CD4-positive, alpha-beta T cell treated with Interleukin-1 beta for 1 hour (primary cell): ENCODE results near the gene IL1RL2.
A peak's percentile ranks its signal among the peaks of the same experiment; 100 is the strongest.

ENCODE experiments used
- DNase-seq, 2 donors: peaks; one replicate each; pipeline ENCODE4 v3.0.0-alpha.2; 2020 to 2022

IL1RL2 gene

DNA sequence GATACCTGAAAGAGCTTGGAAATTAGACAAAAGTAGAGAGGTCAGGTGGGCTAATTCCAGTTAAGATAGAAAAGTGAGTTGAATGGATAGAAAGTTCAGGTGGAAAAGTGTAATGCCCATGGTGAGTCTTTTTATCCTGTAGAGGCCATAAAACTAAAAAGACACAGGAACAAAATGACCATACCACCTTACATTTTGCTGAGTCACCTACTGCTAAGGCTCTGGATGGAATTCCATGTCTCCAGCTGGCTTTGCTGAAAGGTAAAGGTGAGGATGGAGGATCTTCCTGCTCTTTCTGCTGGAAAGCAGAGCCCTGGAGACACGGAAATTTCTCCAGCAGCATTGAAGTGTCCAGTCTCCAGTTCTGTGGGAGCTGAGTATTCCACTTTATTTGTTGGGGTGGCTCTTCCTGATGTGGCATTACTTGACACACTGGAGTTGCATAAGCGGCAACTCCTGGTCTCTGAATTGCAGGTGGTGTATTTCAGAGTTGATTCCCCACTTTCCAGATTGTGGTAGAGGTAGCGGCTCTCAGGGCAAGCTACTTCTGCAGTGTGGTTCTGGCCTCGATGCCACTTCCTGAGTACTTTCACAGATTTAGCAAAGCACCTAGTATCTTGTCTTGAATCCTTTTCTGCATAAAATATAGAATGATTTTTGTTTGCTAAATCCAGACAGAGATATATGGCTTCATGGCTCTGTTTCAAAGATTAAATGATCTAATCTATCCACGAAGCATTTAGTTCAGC is 10.7 kb downstream of the IL1RL2 start:
- no peak for DNase-seq

DNA sequence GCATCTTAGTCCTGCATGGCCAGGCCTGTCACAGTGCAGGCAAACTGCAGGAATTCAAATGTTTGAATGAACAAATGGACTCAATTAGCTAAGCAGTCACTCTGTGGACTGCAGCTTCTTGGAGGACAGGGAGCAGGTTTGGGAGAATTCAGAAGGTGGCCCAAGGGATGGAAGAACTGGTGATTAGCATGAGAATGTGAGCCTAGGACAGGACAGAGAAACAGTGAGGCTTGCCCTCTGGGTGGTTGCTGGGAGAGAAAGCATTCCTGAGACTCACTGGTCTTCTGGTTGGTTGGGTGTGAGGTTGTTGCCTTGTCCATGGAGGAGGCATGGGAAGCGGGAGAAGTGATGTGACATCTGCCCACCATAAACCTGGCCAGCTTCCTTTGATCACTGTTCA is 13.7 kb downstream of the IL1RL2 start:
- no peak for DNase-seq

DNA sequence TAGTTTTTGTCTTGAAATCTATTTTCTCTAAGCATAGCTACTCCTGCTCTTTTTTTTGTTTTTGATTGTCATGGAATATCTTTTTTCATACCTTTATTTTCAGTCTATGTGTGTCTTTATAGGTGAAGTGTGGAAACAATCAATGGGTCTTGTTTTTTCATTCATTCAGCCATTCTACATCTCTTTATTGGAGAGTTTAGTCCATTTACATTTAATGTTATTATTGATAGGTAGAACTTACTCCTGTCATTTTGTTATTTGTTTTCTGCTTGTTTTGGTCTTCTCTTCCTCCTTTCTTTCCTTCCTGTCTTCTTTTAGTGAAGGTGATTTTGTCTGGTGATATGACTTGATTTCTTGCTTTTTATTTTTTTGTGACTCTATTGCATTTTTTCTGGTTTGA is 17.8 kb downstream of the IL1RL2 start:
- DNase-seq, result no peak

DNA sequence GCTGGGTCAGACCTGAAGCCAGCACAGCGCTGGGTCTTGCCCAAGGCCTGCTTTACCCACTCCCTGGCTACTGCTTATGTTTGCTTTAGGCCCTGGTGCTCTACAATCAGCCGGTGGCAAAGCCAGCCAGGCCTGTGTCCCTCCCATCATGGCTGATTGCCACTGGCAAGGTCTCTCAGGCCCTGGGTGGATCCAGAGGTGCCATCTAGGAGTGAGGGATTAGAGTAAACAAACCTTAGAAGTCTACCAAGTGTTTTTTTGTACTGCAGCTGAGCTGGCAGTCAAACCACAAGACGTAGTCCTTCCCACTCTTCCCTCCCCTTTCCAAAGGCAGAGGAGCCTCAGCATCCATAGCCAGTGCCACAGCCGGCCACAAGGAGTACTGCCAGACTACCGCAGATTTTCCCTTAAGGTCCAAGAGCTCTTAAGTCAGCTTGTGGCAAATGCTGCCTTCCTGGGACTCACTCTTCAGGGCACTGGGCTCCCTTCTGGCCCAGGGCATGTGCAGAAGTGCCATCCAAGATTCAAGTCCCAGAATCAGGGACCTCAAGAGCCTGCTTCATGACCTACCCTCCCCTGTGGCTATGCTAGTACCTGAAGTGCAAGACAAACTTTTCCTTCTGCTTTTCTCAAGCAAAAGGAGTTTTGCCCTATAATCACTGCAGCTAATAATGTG is 20.0 kb downstream of the IL1RL2 start:
- no peak for DNase-seq

DNA sequence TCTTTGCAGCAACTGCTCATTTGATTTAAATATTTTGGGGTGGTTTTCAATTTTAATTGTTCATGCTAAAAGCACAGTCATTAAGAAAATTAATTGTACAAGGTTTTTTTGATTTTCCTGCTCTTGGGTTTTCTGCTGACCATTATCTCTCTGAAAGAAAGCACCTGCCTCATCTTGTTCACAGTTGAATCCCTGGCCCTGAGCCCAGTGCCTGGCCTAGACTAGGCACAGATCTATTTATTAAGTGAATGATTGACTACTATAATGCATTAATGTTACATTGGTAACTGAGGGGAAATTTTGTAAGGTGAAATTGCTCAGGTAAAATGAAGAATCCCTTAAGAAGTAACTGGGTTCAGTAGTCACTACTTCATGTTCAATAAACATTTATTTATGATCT is 22.0 kb downstream of the IL1RL2 start:
- no peak for DNase-seq

DNA sequence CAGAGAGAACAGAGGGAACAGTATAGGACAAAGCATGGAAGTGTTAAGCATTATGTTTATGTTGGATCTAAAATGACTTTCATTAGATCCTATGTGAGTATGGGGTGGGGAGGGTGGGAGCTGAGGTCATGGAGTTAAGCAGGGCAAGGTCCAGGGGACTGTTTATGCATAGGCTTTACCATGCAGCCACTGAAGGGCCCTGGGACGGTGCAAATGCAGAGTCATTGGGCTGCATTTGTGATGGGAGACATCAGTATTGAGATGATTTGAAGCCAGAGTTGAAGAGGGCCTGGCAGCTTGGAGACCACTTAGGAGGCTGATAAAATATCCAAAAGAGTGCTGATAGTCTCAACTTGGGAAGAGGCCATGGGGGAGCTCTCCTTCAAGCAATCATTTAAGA is 22.7 kb downstream of the IL1RL2 start:
- no peak for DNase-seq

DNA sequence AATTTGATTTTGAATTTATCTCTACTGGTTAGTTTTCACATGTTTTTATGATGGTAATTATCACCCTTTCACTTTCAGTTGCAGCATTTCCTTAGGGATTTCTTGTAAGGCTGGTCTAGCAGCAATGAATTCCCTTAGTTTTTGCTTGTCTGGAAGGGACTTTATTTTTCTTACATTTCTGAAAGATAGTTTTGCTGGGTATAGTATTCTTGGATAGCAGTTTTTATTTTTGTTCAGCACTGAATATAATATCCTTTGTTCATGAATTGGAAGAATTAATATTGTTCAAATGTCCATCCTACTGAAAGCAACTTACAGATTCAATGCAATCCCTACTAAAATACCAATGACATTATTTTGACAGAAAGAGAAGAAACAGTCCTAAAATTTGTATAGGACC is 30.2 kb downstream of the IL1RL2 start:
- DNase-seq, result no peak

DNA sequence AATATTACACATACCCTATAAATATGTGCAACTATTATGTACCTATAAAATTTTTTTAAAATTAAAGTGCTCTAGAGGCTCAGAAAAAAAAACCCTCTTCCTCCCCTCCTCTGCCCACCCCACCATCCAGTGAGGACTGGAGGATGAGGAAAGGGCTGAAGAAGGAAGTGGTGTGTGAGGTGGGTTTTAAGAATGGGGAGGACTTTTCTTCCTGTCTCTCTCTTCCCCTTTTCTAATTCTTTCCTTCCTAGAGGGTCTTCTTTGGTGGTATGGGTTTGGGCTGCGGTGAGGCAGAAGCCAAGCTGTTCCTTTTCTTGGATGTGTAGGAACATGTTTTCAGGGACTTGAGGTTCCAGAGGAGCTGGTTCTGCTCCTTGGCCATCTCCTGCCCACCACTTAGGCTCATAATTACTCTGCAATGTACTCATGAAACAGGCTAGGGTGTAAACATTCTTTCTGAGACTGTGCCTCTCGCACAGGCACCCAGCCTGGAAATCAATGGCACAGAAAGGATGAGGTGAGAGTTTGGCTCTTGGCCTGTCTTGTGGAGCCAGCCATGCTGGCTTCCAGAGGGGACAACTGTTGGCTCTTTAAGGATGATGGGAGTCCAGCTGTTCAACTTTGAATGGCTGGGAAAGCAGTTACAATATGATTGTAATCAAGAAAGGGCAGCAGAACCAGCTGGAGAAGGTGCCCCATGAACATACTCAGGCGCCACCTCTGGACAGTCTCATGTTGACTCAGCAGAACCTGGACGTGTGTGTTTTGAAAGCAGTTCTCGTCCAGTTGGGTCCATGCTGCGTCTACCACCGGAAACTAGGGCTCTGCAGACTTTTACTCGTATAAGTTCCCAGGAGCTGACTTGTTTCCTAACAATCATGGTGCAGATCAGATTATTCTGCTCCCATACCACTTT is 38.3 kb downstream of the IL1RL2 start:
- DNase-seq, result no peak

DNA sequence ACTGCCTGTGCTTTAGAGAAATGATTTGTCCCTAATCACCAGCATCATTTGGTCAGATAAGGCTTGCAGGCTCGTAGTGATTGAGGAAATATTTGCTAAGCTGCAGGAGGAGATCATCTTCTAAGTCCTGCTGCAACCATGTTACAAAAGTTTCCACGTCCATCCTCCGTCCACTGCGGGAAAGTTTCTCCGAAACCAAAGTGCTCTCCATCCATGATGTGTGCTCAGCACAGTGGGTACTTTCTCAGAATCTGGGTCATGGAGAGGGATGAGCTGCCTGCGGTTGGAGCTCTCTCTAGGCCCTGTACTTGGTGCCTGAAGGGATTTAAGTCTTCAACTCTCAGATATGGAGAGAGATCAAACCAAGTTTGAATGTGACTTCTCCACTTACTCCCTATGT is 39.3 kb downstream of the IL1RL2 start:
- no peak for DNase-seq

DNA sequence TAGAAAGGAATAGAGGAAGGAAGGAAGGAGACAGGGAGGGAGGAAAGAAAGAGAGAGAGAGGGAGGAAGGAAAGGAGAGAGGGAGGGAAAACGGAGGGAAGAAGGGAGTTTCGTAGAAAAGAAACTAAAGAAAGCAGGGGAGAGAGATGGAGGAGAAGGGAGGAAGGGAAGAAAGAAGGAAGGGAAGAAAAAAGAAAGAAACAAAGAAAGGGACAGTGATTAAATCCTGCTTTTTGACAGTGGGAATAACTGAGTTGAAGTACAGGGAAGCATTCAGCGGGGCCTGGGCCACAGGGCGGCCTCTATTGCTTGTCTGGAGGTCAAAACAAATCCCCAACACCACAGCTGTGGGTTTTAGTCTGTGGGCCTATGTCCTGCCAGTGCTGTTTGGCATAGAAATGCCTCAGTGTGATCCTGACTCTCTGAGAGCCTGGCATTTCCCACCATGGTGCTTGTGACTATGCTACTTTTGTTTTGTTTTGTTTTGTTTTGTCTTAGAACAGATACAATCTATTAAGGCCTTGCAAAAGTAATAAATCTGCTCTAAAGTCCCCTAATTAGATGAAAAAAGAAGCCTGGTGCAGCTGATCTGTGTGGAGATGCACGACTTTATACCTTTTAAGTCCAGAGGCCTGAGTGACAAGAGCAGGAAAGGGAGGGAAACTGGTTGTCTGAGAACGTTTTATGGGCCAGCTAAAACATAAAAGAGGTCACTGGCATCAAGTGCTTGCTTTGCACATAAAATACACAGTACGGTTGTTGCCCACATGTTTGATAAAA is 40.0 kb downstream of the IL1RL2 start:
- DNase-seq, result no peak

DNA sequence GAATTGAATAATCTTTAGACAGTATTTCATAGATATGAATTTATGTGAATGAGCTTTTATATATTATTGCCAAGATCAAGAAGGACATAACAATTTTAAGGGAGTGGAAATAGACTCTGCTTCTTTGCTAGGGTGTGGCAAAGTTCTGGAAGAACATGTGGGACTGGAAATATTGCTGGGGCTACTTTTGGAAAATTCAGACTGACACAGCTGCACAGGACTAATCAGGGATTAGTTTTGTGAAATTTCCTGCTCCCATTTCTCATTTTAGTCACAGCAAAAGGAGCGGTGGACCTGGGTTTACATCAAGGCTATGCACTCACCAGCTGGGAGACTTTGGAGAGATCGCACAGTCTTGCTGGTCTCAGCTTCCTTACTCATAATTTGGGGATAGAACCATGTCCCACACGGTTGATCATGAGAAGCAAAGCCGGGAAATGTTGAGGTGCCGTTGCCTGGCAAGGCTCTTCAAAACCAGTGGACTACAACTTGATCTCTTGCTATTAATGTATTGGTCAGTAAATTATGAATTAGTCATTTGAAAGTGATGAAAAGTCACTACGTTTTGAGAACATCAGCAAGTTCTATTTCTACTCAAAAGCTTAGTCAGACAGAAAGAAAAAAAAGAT is 42.4 kb downstream of the IL1RL2 start:
- DNase-seq, result no peak

DNA sequence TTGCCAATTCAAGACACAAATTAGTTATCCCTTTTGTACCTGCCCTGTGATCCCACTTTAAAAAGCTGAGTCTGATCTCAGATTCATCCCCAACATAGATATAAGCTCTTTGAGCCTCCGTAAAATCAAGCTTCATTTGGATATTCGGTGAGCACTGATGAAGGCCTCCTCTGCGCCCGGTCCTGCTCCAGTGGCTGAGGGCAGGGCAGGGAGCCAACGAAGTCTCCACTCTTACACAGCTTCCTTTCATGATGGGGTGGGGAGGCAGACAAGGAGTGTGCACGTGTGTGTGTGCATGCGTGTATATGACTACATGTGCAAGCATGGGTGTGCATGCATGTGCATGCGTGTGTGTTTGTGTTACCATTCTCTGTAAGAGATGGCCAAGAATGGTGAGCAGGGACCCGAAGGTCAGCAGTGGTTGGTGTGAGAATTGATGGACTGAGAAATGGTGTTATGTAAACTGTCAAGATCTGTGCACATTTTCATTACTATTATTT is 43.6 kb downstream of the IL1RL2 start:
- DNase-seq, result no peak

DNA sequence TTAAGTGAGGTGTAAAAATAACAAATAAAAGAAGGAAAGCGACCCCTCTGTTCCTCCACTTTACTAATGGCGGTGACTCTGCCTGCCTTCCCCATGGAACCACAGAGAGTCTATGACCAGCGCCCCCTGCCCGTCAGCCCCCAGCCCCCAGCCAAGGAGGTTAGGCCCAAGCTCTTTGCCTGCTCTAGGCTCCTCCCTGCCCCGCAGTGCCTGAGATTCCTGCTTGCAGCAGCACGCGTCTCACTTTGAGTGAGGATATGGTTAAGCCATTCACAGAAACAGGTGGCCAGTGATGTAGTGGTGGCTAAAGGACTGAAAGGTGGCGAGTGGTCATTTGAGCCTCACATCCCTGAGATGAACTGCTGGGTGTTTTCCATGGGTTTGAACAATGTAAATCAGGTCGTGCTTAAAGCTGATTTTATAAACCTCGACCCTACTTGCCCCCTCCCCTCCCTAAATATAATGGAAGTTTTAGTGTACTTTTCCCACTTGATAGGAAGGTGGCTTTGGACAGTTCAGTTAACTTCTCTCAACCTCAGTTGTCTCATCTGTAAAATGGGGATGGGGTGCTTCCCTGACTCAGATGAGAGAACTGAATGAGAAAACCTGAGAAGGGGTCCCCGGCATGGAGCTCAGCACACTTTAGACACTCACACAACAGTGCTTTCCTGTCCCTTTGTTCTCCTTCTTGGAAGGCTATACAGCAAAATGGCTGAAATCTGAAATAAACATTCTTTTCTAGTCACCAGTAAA is 46.5 kb downstream of the IL1RL2 start:
- DNase-seq, result no peak

DNA sequence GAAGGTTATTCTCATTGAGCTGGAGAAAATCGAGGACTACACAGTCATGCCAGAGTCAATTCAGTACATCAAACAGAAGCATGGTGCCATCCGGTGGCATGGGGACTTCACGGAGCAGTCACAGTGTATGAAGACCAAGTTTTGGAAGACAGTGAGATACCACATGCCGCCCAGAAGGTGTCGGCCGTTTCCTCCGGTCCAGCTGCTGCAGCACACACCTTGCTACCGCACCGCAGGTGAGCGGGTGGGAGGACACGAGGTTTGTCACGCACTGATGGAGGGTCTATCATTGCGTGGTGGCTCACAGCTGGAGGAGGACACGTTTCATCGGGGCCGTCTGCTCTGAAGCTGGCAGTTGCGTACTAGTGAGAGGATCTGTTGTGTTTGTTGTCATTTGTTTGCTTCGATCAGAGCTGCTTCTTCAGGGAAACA is 48.2 kb downstream of the IL1RL2 start:
- DNase-seq, result no peak

DNA sequence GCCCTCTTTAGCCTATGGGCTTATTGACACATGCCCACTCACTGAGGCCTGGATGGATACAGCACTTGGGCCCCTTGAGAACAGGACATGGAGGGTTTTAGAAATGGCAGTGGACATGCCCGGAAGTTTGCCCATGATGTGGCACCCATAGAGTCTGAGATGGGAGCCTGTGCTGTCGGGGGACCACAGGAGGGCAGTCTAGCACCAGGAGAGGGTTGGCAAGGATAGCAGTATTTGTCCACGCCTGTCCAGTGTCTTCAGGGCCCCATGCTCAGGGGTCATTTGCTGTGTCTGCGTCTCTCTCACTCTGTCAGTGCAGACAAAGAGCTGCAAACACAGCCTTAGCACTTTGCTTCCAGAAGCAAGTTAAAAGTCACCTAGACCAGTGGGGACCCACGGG is 48.7 kb downstream of the IL1RL2 start:
- peak in 1 of 2 donors; percentile 31 for DNase-seq

DNA sequence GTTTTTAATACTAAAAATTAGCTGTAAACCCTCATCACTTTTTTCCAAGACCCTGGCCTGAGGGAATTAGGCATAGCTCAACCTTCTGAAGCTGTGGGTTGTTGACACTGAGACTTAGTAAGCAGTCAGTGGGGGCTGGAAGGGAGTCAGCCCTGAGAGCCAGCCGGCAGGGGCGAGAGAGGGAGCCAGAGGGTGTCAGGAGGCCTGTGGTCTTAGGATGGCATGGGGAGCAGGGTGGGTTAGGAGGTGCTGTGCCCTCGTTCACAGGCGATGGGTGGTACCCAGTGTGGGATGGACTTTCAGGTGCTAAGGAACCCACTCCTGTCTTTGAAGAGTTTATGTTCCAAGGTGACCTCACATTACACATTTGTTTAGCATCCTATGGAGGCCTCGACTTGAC is 49.3 kb downstream of the IL1RL2 start:
- DNase-seq, result no peak

DNA sequence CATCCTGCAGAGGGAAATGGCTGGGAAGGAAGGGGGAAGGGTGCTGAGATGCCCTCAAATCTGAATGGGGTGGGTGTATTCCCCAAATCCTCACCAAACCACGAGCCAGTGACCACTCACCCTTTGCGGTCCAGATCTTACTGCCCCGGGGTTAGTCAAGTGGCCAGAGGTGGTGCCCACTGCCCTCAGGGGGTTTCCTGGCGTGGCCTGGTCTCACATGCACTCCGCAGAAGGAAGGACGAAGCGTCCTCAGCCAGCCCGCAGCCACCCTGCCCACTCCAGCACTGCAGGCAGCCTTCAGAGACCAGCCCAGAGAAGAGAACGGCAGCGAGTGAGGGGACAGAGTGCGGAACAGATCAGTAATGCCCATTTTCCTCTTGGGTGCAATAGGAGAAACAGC is 50.4 kb downstream of the IL1RL2 start:
- no peak for DNase-seq

DNA sequence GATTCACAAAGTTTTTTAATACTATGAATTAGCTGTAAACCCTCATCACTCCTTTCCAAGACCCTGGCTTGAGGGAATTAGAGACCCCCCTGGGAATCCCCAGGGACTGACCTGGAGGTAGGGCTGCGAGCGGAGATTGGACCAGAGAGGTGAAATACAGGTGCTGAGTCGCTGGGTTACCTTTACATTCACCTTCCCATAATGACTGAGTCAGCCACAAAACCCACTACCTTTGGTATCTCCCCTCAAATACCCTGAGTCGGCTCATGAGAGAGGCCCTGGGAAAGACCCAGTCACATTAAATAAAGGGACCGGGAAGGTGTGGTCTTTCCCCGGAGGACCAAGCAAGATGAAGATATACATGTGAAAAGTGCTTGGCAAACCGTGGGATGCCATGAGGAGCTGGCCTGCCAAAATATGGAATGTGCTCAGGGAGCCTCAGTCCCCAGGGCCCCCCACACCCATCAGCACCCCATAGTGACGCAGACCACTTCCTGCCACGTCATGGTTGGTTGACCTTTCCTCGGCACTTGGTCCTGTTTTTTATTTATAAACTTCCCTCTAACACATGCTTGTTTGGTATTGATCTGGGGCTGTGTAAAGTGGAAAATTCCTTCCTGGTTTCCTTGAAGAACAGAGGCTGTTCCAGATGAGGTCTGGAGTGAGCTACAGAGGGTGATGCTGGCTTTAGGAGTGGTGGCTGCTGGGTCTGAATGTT is 51.4 kb downstream of the IL1RL2 start:
- DNase-seq, result peak in 1 of 2 donors; percentile 52

DNA sequence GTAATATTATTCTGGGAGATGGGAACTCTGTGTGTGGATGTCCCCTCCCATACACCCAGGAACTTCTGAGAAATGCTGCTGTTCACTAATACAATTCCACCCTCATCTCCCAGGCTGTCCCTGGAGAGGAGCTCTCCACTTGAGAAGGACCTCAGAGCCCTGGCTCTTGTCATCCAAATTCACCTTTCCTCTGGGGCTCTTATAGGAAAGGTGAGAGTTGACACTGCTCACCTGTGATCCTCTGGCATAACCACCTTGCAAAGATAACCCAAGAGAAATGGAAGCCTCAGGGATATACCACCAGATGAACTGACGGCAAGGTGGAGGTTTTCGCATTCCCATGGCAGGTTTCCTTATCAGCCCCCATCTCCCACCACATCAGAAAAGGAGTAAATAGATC is 52.0 kb downstream of the IL1RL2 start:
- DNase-seq, result no peak

DNA sequence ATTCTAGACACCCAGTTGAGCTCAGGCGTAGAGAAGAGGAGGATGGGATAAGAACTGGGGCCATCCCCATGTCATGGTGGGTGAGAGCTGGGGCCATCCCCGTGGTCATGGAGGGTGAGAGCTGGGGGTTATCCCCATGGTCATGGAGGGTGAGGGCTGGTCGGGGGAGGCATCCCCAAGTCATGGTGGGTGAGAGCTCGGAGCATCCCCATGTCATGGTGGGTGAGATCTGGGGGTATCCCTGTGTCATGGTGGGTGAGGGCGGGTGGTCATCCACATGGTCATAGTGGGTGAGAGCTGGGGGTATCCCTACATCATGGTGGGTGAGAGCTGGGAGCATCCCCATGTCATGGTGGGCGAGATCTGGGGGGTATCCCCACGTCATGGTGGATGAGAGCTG is 52.5 kb downstream of the IL1RL2 start:
- no peak for DNase-seq
